ENCODE data around the gene ISCU. TPM values are rescaled to one million over a fixed set of nuclear protein-coding genes. Genes with fewer than 3 reads are reported as not detected.

Gene ISCU
- total and polyA plus RNA-seq, 2 of the 8 experiments (the other 6 are each of a cell fraction or from before 2014, with no cell fraction given) = 72.1 to 78.1 TPM

GRCh38 chr12:108547686-108548085 is 14.7 kb upstream of the ISCU start:
- Histone ChIP-seq H3K27me3 (replicated peaks in 1 of 4; ENCODE audit: control insufficient read depth in 3 of 4, extremely low read depth in 1 of 4, insufficient read depth in 3 of 4, low read length in 3 of 4) (peaks cover 0 to 2% (median 0%) of the 10 kb centered on the region in 4 experiments; a peak in 1 of 7 replicates), H3K9ac (replicated peaks in 1 of 4; ENCODE audit: extremely low read depth in 1 of 4, low read depth in 3 of 4, low read length in 3 of 4) (no peak overlapping the region), H2BK15ac (ENCODE audit: low read length) (no peak overlapping the region), H2AK5ac (ENCODE audit: low read depth, low read length) (no peak overlapping the region), H3K4me3 (ENCODE audit: extremely low read depth in 1 of 4, insufficient read depth in 2 of 4, low read depth in 3 of 4, low read length in 4 of 4) (no peak overlapping the region), H3K79me1 (ENCODE audit: low read depth, low read length) (no peaks in the 10 kb centered on the region; the same call in none of the 2 replicates), H3K27ac (ENCODE audit: low read depth, low read length) (no peak overlapping the region), H2BK5ac (ENCODE audit: low read depth, low read length) (no peak overlapping the region), H3K4me2 (ENCODE audit: insufficient read depth in 1 of 2, low read depth in 2 of 2, low read length in 2 of 2) (no peak overlapping the region), H3K56ac (replicated peaks; ENCODE audit: insufficient read length, low read depth, low read length) (no peak overlapping the region), H4K8ac (ENCODE audit: extremely low read depth, insufficient read depth, low read length) (no peak overlapping the region), H3K9me3 (ENCODE audit: insufficient read depth in 2 of 2, low read depth in 1 of 2, low read length in 1 of 2) (no peaks in the 10 kb centered on the region), H3K23ac (ENCODE audit: insufficient read length) (no peak overlapping the region), H3K36me3 (ENCODE audit: control insufficient read depth in 2 of 4, insufficient read depth in 4 of 4, low read length in 3 of 4) (peaks cover 30 to 59% (median 49%) of the 10 kb centered on the region in 4 experiments), H2AFZ (ENCODE audit: low read length) (no peak overlapping the region), H4K5ac (ENCODE audit: insufficient read length, low read depth, low read length) (no peak overlapping the region), H3K23me2 (ENCODE audit: low read depth, low read length) (no peaks in the 10 kb centered on the region), H2BK120ac (replicated peaks; ENCODE audit: low read depth, low read length) (no peak overlapping the region), H3K18ac (ENCODE audit: extremely low read depth, low read length) (no peak overlapping the region), H3K14ac (ENCODE audit: insufficient read length) (no peak overlapping the region), H4K91ac (replicated peaks; ENCODE audit: insufficient read length, low read length) (no peak overlapping the region), H4K20me1 (replicated peaks in 1 of 2; ENCODE audit: control insufficient read depth in 1 of 2, insufficient read depth in 2 of 2, low read length in 2 of 2) (peaks cover 6 to 9% of the 10 kb centered on the region in 2 experiments), H3K4me1 (replicated peaks in 1 of 4; ENCODE audit: control insufficient read depth in 3 of 4, insufficient read depth in 4 of 4, low read length in 3 of 4) (no peaks in the 10 kb centered on the region), H2BK20ac (ENCODE audit: low read length) (no peak overlapping the region), H2BK12ac (ENCODE audit: low read depth, low read length) (no peak overlapping the region), H3K4ac (replicated peaks; ENCODE audit: insufficient read length, low read depth, low read length) (no peak overlapping the region), H3K79me2 (ENCODE audit: control insufficient read depth in 1 of 2, insufficient read depth in 2 of 2, low read length in 2 of 2) (peaks cover 4 to 81% of the 10 kb centered on the region in 2 experiments; a peak in 3 of 4 replicates)
- DNase-seq (ENCODE audit: low read depth in 1 of 2, low spot score in 2 of 2) (no peak), FAIRE-seq (no peak)
- ChIA-PET POLR2A (ENCODE audit: partially characterized antibody) (interaction anchor here (6.1 kb wide), 1 partner anchor 14 kb away, joined by 40 read pairs; the partner anchor contains the start of genes ISCU and SART3), CTCF (ENCODE audit: partially characterized antibody) (interaction anchor here (1.0 to 1.4 kb wide), 2 partner anchors 17 to 555 kb away, joined by 3 to 7 read pairs; no protein-coding TSS in a partner anchor)
- 94% methylated on average over 9 of the region's 9 CpGs; no CpG with 5 or more reads in 1 of the 2 experiments for WGBS, 2 experiments (ENCODE audit: extremely low coverage in 1 of 2, insufficient coverage in 1 of 2, insufficient read length in 1 of 2, insufficient replicate concordance in 2 of 2, low coverage in 1 of 2, low lambda C conversion rate in 2 of 2, missing lambda C conversion rate in 1 of 2)
- no peak for TF ChIP-seq PHF8 (conservative IDR thresholded peaks at IDR 0.05; ENCODE audit: low read depth, low read length)
- no peak for TF ChIP-seq TCF12 (IDR thresholded peaks at IDR 0.05; ENCODE audit: low read depth, low read length)
- TF ChIP-seq MAFK (IDR thresholded peaks at IDR 0.05; ENCODE audit: low read depth, low read length) = no peak
- no peak for TF ChIP-seq BCL11A (IDR thresholded peaks at IDR 0.05; ENCODE audit: low read depth in 2 of 2, low read length in 2 of 2)
- no peak for TF ChIP-seq GTF2F1 (IDR thresholded peaks at IDR 0.05; ENCODE audit: borderline replicate concordance, low read depth, low read length)
- no peak for TF ChIP-seq SP1 (IDR thresholded peaks at IDR 0.05; ENCODE audit: low read depth, low read length)
- TF ChIP-seq TAF7 (optimal IDR thresholded peaks at IDR 0.05; ENCODE audit: borderline replicate concordance, low read depth, low read length) = no peak
- no peak for TF ChIP-seq KDM5A (IDR thresholded peaks at IDR 0.05; ENCODE audit: low read length)
- no peak for TF ChIP-seq RFX5 (IDR thresholded peaks at IDR 0.05; ENCODE audit: borderline replicate concordance, low read depth, low read length)
- TF ChIP-seq RNF2 (IDR thresholded peaks at IDR 0.05; ENCODE audit: borderline replicate concordance, low read depth, low read length, missing control alignments, poor library complexity, severe bottlenecking) = no peak
- no peak for TF ChIP-seq POU5F1 (IDR thresholded peaks at IDR 0.05; ENCODE audit: low read depth, low read length)
- no peak for TF ChIP-seq CBX5 (IDR thresholded peaks at IDR 0.05; ENCODE audit: low read depth, low read length)
- no peak for TF ChIP-seq YY1 (IDR thresholded peaks at IDR 0.05; ENCODE audit: low read depth, low read length)

Measured in H1 (cell line).